ENCODE measurements around the gene FHOD3. TPM values are rescaled to one million over a fixed set of nuclear protein-coding genes. Genes with fewer than 3 reads are reported as not detected.

FHOD3 gene
- total RNA-seq, 2 donors from 2014 or later = 66.0 to 114 TPM

DNA sequence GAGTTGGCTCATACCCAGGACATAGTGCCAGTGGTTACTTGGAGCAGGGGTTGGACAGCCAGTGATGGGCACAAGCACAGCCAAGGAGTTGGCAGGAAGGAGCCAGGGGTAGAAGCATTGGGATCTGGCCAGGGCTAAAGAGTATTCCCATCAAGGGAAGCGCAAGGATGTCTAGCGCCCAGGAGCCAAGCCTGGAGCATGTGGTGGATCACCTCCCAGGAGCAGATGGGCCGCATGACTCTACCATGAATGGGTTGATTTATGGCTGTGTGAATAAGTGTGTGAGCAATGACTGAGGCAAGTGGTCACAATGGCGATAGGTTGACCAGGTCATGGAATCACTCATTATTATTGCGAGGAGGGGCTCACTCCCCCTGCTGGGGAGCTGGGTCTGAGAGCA is 111.1 kb downstream of the FHOD3 start:
- Histone ChIP-seq H3K4me1 (peaks cover 0 to 20% of the 10 kb centered on the region in 2 donors), H3K4me3 (no peak overlapping the region), H3K36me3 (no peaks in the 10 kb centered on the region), H3K9me3 (no peaks in the 10 kb centered on the region), H3K27ac (no peak overlapping the region), H3K27me3 (no peaks in the 10 kb centered on the region)
- DNase-seq (ENCODE audit: low spot score) = no peak
- no peak for TF ChIP-seq CTCF (IDR thresholded peaks at IDR 0.05)

DNA sequence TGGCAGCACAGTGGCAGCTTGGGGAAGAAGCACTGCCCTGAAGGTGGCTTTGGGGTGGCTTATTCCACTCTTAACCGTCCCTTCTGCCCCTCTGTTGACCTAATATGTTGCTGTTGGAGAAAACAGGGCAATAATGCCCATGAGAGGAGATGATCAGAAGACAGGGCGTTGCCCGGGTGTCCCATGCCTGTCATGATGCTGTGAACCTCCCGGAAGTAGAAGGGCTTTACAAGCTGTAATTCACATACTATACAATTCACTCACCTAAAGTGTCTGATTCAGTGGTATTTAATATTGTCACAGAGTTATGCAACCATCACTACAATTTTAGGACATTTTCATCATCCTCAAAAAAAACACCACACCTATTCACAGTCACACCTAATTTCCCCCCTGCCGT is 112.3 kb downstream of the FHOD3 start:
- no peaks in the 10 kb centered on the region for H3K9me3 ChIP-seq
- no peaks in the 10 kb centered on the region for H3K27me3 ChIP-seq
- TF ChIP-seq CTCF (IDR thresholded peaks at IDR 0.05) = no peak
- H3K4me3 ChIP-seq = no peak overlapping the region
- H3K27ac ChIP-seq = no peak overlapping the region
- DNase-seq (ENCODE audit: low spot score) = no peak
- peaks cover 0 to 10% of the 10 kb centered on the region in 2 donors for H3K4me1 ChIP-seq
- H3K36me3 ChIP-seq = no peaks in the 10 kb centered on the region

DNA sequence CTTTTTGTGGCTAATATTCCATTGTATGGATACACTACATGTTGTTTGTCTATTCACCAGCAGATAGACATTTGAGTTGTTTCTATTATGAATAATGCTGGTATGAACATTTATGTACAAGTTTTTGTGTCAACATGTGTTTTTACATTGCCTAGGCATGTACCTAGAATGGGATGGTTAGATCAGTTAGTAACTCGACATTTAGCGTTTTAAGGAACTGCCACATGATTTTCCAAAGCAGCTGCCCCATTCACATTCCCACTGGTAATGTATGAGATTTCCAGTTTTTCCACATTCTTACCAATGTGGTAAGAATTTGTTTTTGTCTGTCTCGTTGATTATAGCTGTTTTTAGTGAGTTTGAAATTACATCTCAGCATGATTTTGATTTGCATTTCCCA is 112.8 kb downstream of the FHOD3 start:
- no peak overlapping the region for H3K27ac ChIP-seq
- no peaks in the 10 kb centered on the region for H3K9me3 ChIP-seq
- TF ChIP-seq CTCF (IDR thresholded peaks at IDR 0.05) = no peak
- no peak overlapping the region for H3K4me3 ChIP-seq
- peaks cover 0 to 10% of the 10 kb centered on the region in 2 donors for H3K4me1 ChIP-seq
- no peaks in the 10 kb centered on the region for H3K36me3 ChIP-seq
- DNase-seq (ENCODE audit: low spot score) = no peak
- no peaks in the 10 kb centered on the region for H3K27me3 ChIP-seq

- DNase-seq (ENCODE audit: low spot score) = no peak
- Histone ChIP-seq H3K4me3 (no peak overlapping the region), H3K4me1 (peaks cover 0 to 3% of the 10 kb centered on the region in 2 donors), H3K9me3 (no peaks in the 10 kb centered on the region), H3K36me3 (no peaks in the 10 kb centered on the region), H3K27me3 (no peaks in the 10 kb centered on the region), H3K27ac (peak overlapping the region; percentile 14 to 21)
- TF ChIP-seq CTCF (IDR thresholded peaks at IDR 0.05) = no peak
Measured at GRCh38 chr18:36411745-36412168, 114.2 kb downstream of the FHOD3 start.

- Histone ChIP-seq H3K4me3 (no peak overlapping the region), H3K27me3 (no peaks in the 10 kb centered on the region), H3K4me1 (no peaks in the 10 kb centered on the region), H3K9me3 (no peaks in the 10 kb centered on the region), H3K36me3 (no peaks in the 10 kb centered on the region), H3K27ac (peak overlapping the region in 1 of 2 donors; percentile 20)
- peak in 1 of 2 donors; percentile 33 for TF ChIP-seq CTCF (IDR thresholded peaks at IDR 0.05)
- DNase-seq (ENCODE audit: low spot score) = no peak
Measured at GRCh38 chr18:36412778-36413177, 115.3 kb downstream of the FHOD3 start.

DNA sequence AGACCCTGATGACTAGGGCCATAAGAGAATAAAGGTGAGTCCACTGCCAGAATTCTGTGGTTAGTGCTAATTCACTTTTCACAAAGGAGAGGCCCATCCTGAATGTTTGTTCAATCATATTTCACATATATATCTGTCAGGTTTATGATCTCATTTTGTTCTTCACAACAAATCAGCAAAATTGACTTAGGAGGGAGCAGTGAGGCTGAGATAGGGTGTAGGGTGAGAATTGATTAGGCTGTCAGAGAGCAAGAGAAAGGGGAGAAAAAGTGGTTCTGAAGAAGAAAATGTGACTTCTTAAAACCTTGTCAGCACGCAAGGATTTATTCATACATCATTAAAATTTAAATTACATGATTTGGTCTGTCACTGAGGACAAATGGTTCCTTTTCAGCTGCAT is 117.7 kb downstream of the FHOD3 start:
- H3K4me3 ChIP-seq = no peak overlapping the region
- DNase-seq (ENCODE audit: low spot score) = no peak
- peak overlapping the region in 1 of 2 donors; percentile 9 for H3K27ac ChIP-seq
- H3K36me3 ChIP-seq = no peaks in the 10 kb centered on the region
- H3K27me3 ChIP-seq = no peaks in the 10 kb centered on the region
- no peaks in the 10 kb centered on the region for H3K9me3 ChIP-seq
- H3K4me1 ChIP-seq = peaks cover 0 to 15% of the 10 kb centered on the region in 2 donors
- no peak for TF ChIP-seq CTCF (IDR thresholded peaks at IDR 0.05)

All from right atrium auricular region (tissue), 2 donors.